ENCODE measurements around the gene BICDL2.

Gene BICDL2

DNA sequence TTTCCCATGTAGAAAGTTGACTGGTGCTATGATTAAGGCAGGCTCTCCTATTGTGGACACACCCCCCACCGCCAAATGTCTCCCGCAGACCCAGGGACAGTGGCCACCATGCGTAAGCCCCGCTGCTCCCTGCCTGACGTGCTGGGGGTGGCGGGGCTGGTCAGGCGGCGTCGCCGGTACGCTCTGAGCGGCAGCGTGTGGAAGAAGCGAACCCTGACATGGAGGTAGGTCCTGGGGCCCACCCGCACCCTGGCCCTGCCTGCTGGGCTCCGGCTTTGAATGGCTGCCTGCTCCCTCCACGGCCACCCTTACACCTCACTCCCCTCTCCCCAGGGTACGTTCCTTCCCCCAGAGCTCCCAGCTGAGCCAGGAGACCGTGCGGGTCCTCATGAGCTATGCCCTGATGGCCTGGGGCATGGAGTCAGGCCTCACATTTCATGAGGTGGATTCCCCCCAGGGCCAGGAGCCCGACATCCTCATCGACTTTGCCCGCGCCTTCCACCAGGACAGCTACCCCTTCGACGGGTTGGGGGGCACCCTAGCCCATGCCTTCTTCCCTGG is 13.3 kb upstream of the BICDL2 start:
- in situ Hi-C loops (cut with MboI; ENCODE audit: low sequenced_read_pairs) = no loop called here

DNA sequence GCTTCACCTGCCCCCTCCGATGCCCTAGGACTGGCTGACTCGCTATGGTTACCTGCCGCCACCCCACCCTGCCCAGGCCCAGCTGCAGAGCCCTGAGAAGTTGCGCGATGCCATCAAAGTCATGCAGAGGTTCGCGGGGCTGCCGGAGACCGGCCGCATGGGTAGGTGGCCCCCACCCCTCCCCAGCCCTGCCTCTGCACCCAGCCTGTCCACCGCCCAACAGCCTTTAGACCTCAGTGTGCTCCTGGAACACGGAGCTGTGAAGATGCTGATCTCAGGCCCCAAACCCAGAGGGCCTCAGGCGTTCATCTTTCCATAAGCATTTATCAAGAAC is 10.6 kb upstream of the BICDL2 start:
- in situ Hi-C loops (cut with MboI; ENCODE audit: low sequenced_read_pairs) = no loop called here

DNA sequence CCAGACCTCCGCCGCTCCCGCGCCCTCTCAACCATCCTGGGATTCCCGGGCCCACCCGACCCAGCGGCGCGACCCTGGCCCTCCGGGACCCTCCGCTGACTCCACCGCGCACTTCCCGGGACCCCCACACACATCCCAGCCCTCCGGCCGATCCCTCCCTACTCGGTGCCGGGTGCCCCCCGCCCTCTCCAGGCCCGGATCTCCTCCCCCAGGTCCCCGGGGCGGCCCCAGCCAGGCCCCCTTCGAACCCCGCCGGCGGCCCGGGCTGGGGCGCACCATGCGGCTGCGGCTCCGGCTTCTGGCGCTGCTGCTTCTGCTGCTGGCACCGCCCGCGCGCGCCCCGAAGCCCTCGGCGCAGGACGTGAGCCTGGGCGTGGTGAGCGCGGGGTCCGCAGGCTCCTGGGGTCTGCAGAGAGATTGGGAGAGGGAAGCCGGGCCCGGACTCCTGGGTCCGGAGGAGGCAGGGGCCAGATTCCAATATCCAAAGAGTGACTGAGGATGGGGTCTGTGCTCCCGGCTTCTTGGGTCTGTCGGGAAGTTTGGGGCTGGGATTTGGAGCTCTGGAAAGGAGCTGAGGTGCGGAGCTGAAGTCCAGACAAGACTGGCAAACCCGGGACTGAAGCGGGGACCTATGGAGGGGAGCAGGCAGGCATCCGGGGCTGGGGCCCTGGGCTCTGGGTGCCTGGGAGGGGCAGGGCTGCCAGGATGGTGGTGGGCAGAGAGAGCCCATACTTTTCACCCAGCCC is 10.1 kb upstream of the BICDL2 start:
- in situ Hi-C loops (cut with MboI; ENCODE audit: low sequenced_read_pairs) = no loop called here

DNA sequence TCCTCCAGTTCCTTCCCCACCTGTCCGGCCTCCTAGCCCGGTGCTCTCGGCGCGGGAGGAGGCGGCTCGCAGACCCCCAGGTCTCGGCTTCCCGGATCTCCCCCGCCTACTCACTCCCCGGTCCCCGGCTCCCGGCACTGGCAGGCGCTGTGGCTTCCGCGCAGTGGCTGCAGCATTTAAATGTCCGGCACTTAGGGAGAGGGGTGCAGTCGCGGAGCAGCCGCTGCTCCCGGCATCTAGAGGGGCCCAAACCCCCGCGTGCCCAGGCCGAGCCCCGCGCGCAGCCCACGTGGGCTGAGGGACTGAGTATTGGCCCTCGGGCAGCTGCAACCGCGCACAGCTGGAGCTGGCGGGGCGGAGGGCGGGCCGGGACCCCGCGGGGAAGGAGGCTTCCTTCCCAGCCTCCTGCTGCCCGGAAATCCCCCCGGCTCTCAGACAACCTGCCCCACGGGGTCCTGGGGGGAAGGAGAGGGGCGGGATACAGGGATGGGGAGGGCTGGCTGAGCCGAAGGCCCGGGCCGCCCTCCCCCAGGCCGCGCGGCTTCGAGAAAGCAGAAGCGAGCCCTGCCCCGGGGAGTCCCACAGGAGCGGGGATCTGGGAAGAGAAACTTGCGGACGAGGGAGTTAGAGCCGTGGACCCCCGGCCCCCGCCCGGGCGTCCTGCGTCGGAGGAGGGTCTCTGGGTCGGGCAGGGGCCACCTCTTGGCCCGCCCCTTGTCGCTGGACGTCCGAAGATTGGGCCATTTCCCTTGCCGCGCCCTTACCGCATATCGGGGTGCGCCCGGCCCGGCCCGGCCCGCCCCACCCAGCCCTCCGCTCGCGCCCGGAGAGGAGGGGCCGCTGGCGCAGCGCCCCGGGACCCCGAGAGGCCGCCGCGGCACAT is 9.3 kb upstream of the BICDL2 start, which contains the start of gene MMP25:
MMP25 (plus strand) TSS at position 804 of the 883 bp plus-strand sequence. CDS start 357 bp downstream, outside the sequence.
- in situ Hi-C loops (cut with MboI; ENCODE audit: low sequenced_read_pairs) = no loop called here

DNA sequence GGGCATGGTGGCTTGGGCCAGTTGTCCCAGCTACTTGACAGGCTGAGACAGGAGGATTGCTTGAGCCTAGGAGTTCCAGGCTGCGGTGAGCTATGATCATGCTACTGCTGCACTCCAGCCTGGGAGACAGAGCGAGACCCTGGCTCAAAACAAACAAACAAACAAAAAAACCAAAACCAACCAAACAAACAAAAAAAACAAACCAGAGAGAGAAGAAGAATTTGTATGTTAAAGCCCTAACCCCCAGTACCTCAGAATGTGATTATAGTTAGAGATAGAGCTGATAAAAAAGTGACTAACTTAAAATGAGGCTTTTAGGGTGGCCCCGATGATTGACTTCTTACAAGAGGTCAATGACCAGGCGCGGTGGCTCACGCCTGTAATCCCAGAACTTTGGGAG is 8.0 kb upstream of the BICDL2 start:
- in situ Hi-C loops (cut with MboI; ENCODE audit: low sequenced_read_pairs) = no loop called here

DNA sequence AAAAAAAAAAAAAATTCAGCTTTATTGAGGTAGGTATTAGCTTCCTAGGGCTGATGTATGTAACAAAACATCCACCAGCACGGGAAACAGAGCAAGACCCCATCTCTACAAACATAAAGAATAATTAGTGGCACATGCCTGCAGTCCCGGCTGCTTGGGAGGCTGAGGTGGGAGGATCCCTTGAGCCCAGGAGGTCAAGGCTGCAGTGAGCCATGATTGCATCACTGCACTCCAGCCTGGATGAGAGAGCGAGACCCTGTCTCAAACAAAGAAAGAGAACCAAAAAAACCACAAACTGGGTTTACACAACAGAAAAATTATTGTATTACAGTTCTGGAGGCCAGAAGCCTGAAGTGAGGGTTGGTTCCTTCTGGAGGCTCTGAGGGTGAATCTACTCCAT is 5.6 kb upstream of the BICDL2 start:
- in situ Hi-C loops (cut with MboI; ENCODE audit: low sequenced_read_pairs) = no loop called here

DNA sequence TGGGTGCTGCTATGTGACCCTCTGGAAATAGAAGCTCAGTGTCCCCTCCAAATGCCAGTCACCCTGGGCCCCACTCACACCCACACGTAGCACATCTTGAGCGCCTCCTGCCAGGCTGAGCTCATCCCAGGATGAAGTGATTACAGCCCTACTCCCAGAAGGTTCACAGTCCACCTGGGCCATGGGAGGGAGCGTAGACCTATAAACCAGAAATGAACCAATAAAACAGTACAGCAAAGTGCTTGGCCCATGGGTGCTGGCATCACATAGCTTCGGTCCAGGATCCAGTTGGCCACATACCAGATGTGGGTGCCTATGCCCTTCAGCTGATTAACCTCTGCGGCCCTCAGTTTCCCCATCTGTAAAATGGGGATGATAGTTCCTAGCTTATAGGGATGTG is 2.2 kb upstream of the BICDL2 start:
- in situ Hi-C loops (cut with MboI; ENCODE audit: low sequenced_read_pairs) = no loop called here

DNA sequence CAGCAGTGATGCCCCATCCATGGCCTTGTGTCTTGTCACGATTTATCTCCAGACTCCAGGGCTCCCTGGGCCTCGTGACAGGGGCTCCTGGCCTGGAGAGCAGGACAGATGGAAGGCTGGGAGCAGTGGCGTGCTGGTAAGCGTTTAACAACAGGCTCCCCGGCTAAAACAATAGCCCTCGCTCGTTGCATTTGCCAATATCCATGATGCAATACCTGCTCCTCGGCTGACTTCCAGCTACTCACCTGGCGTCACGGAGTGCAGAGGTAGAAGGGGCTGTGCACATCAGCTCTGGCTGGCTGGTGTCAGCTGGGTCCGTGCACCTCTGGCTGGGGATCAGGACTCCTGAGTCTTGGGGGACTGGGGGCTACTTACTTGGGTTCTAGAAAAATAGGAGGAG is 1.5 kb upstream of the BICDL2 start:
- in situ Hi-C loops (cut with MboI; ENCODE audit: low sequenced_read_pairs) = no loop called here

DNA sequence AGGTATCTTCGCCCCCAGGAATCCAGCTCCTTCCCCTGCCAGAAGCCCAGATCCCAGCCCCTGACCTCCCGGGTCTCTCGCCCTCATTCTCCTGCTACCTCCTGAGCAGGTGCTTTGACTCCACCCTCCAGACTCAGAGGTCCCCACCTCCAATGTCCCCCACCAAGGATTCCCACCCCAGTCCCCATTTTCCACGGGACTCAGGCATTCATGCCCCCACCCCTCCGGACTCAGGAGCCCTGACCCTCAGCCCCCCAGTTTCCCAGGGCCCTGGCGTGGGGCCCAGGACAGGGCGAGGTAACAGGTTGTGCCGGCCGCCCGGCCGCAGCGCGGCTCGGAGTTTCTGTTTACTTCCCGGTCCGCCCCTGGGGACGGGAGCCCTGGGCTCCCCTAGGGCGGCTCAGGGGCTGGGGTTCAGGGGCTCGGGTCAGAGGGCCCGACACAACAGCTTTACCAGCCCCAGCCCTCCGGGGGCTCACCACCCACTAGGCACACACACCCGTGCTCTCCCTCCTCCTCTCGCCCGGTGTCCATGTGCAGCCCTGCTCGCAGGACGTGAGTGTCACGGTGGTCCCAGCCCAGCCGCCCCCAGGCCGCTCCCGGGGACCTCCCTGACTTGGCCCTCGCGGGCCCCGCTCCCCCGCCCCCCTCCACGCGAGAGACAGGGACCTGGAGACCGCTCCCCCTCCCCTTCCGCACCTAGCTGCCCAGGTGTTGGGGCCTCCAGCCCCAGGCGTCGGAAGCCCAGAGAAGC is 595 bp downstream of the BICDL2 start:
- in situ Hi-C loops (cut with MboI; ENCODE audit: low sequenced_read_pairs) = no loop called here

DNA sequence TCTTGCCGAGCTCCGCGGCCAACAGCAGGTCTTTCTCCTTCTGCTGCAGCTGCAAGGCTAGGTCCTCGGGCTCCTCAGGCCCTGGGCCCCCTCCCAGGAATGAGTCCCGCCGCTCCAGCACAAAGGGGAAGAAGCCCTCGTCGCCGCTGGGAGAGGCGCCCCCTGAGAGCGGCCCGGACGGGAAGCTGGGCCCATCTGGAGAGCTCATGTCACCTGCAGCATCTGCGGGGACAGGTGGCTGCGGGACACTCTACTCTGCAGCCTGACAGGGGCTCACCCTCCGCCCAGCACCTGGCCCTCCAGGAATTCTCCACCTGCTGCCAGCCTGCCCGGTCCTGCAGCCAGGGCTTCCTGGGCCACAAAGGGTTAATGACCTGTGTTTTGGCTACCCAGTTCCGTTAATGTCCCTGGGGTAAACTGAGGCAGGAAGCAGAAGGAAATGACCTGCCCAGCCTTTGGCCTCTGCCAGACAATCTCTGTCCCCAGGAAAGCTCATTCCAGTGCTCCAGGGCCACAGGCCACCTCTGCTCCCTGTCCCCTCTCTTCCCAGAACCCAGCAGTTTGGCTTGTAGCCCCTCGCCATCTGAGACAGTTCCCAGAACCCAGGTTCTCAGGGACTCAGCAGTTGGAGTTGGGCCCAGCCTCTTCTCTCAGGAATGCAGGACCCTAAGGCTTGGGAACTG is 1.3 kb downstream of the BICDL2 start:
- in situ Hi-C loops (cut with MboI; ENCODE audit: low sequenced_read_pairs) = no loop called here

DNA sequence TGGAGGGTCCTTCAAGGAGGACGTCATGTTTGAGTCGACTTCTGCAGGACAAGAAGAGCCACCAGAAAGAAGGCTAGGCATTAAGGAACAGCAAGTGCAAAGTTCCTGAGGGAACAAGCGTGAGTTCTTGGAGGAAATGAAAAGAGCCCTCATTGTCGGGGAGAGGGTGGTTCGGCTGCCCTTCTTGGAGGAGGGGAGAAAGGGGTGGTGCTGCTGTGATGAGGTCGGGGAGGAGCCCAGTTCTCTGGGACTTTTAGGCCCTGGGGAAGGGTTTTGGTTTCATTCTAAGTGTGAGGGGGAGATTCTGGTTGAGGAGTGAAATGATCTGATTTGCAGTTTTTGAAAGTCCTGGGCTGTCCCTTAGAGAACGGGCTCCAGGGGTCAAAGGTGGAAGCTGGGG is 4.1 kb downstream of the BICDL2 start:
- in situ Hi-C loops (cut with MboI; ENCODE audit: low sequenced_read_pairs) = no loop called here

DNA sequence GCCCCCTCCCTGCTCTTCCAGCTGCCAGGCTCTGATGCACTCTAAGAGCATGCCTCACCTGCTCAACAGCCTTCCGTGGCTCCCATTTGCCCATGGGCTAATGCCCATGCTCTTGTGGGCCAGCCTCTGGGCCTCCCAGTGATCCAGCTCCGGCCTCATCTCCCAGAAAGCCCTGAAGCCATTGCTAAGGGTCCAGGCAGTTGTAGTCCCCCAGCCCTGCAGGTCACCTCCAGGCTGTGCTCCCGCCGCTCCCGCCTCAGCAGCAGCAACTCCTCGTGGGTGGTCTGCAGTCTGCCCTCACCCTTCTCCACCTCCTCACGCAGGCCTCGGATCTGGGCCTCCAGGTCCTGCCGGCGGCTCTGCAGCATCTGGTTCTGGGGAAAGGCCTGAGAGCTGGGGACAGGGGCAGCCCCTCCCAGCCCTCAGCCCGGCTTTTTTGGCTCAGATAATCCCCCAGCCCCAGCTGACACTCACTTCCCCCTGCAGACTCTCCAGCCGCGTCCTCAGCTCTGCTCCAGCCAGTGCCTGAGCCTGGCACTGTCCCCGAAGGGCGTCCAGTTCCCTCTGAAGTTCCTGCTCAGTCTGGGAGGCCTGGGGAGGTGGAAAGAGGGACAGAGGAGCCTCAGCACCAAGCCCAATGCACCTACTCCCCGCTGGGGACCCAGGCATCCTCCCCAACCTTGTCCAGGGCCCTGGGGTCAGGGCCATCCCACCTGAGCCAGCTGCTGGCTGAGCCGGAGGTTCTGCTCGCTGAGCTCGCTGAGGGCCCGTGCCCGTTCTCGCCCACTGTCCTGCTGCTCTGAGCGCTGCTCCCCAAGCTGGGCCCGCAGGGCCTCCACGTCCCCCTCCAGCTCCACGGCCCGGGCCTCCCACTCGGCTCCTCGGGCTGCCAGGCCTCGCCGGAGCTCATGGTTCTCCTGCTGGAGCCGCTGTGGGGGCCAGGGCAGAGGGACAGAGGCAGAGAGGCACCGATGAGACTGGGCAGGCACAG is 6.2 kb downstream of the BICDL2 start:
- in situ Hi-C loops (cut with MboI; ENCODE audit: low sequenced_read_pairs) = no loop called here

DNA sequence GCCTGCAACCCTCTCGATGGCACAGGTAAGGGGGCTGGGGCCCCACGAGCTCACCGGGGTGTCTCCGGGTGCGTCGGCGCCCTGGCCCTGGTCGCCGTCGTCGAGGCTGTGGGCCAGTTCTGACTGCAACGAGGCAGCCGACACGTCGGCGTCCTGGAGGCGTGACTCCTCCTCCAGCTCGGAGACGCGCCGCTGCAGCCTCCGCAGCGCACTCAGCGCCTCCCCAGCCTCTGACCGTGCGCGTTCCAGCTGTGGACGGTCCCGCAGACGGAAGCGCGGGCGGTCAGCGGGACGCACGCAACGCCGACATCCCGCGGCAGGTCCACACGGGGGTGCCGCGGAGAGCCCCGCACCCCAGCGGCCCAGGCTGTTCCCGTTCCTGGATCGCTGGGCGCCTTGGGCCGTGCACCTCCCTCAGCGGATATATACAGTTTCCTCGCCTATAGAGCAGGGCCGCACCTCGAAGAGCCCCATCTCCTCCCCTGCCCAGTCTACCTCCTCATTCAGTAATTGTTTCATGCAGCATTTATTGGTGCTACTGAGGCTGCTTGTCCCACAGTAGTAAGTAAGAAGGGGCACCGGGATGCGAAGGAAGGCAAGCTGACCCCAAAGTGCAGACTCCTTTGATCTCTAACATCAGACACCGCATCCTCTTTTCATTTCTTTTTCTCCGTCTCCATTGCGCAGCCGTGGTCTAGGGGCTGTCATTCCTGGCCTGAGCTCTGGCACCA is 7.1 kb downstream of the BICDL2 start:
- in situ Hi-C loops (cut with MboI; ENCODE audit: low sequenced_read_pairs) = no loop called here

DNA sequence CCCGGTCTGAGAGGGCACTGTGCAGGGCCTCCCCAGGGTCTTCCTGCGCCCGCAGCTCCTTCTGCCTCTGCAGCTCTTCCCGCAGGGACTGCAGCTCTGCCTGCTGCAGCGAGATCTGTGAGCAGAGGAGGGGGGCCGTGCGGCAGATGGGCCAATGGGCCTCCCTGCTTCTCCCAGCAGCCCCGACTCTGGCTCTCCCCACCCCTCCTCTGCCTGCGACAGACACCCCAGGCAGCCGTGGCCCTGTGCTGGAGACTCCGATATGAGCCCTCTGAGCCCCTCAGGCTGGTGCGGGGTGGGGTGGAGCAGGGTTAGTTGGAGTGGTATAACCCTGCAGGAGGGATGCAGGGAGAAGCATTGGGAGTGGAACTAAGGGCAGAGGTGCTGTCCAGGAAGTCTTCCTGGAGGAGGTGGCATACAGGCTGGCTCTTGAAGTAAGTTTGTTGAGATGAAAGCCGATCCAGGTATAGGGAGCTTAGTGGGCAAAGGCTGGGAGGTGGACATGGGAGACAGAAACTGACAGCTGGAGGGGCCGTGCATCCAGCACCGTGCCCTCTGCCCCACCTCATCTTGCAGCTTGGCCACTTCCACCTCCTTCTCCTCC is 7.9 kb downstream of the BICDL2 start:
- in situ Hi-C loops (cut with MboI; ENCODE audit: low sequenced_read_pairs) = no loop called here

DNA sequence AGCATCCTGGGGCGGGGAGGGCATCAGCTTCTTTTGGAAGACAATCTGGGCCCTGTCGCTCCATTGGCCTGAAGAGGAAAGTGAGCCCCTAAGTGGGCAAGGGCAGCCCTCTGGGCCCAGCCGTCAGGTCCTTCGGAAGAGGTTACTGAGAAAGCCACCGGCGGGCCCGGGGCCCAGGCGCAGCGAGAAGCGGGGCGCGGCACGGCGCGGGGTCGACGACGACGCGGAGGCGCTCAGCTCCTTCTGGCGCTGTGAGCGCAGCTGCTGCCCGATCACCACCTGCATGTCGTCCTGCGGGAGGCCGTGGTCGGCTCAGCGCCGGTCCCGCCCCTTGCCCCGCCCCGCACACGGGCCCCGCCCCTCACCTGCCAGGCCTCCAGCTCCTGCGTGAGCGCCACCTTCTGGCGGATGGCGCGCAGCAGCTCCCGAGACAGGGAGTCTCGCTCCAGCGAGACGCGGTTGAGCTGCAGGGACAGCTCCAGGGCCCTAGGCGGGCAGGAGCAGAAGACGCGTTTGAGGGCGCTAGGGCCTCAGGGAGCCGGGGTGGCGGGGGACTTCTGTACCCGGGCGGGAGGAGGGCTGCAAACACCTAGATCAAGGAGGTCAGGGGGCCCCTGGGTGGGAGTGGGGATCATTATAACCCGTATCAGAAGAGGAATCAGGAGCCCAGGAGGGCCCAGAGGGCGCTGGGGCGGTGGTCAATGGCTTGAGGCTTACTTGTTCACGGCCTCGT is 8.6 kb downstream of the BICDL2 start:
- in situ Hi-C loops (cut with MboI; ENCODE audit: low sequenced_read_pairs) = no loop called here

DNA sequence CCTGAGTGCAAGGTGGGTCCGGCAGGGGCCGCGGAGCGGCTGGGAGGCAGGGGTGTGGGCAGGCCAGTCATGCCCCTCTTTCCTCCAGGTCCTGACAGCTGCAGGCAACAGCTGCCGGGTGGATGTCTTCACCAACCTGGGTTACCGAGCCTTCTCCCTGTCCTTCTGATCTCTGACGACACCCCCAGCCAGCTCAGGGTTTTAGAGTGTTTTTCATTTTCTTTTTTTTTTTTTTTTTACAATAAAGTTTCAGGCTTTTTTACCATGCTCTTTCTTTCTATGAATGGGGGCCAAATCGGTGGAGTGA is 9.3 kb downstream of the BICDL2 start:
- in situ Hi-C loops (cut with MboI; ENCODE audit: low sequenced_read_pairs) = no loop called here

DNA sequence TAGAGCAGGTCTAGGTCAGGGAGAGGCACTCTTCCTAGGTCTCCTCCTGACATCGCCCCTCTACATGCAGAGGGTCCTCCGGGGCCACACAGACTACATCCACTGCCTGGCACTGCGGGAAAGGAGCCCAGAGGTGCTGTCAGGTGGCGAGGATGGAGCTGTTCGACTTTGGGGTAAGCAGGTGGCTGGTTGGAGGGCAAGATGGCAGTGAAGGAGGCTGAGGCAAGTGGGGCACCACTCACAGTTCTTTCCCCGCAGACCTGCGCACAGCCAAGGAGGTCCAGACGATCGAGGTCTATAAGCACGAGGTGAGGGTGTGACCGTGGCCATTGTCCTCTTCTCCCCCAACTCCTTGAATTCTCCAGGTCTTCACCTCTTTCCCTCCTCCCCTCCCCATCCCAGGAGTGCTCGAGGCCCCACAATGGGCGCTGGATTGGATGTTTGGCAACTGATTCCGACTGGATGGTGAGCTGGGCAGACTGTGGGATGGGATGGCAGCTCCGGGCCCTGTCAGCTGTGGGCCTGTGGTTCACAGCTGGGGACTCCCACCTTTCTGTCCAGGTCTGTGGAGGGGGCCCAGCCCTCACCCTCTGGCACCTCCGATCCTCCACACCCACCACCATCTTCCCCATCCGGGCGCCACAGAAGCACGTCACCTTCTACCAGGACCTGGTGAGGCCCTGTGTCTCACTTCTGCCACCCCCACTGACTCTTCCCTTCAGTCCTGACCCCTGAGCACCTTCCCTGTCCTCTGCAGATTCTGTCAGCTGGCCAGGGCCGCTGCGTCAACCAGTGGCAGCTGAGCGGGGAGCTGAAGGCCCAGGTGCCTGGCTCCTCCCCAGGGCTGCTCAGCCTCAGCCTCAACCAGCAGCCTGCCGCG is 9.9 kb downstream of the BICDL2 start:
- in situ Hi-C loops (cut with MboI; ENCODE audit: low sequenced_read_pairs) = no loop called here
